CD4-positive, alpha-beta T cell (primary cell): ENCODE results near the gene RIPK4. TPM values are rescaled to one million over a fixed set of nuclear protein-coding genes. Genes with fewer than 3 reads are reported as not detected.

Experiments used
- ATAC-seq: fragments of 200-7000 bp; cut with Tn5 transposase; one replicate; pipeline ENCODE4 v1.10.0; 2022; ENCODE audit warnings: mild to moderate bottlenecking; ENCODE audit not compliant: poor library complexity
- CTCF ChIA-PET: fragments of 350-600 bp; sonication (Branson Sonifier 250); formaldehyde crosslinking; loops from one replicate; lab custom pipeline; 2021; ENCODE audit warnings: antibody characterized with exemption, inconsistent platforms; lab: Charles Lee
- POLR2A ChIA-PET: fragments of 350-600 bp; sonication (Branson Sonifier 250); formaldehyde crosslinking; loops from one replicate; lab custom pipeline; 2021; ENCODE audit warnings: antibody characterized with exemption, inconsistent platforms; lab: Charles Lee
- DNase-seq, 14 experiments: peaks; one replicate each; pipeline ENCODE4 v3.0.0-alpha.2; 2013 to 2020; ENCODE audit warnings: mixed read lengths in 2 of 14
- H3K27ac ChIP-seq, 2 donors: one replicate each; pipeline versions ENCODE4 v1.5.1 to v1.7.0; 2013; ENCODE audit warnings: low read length in 2 of 2, low read depth in 1 of 2, mild to moderate bottlenecking in 1 of 2
- H3K27me3 ChIP-seq, 2 experiments: 1 replicate in 1 of 2; 2 replicates in 1 of 2; pipeline versions ENCODE4 v1.6.1 to v1.7.0; 2013; ENCODE audit warnings: low read length in 2 of 2, control low read depth in 1 of 2, mild to moderate bottlenecking in 1 of 2, moderate library complexity in 1 of 2; ENCODE audit not compliant: insufficient read depth in 2 of 2, control insufficient read depth in 1 of 2
- H3K36me3 ChIP-seq: one replicate; pipeline ENCODE4 v1.6.1; 2013; ENCODE audit warnings: low read length, control low read depth; ENCODE audit not compliant: insufficient read depth
- H3K4me1 ChIP-seq: one replicate; pipeline ENCODE4 v1.6.1; 2013; ENCODE audit warnings: low read length, control low read depth; ENCODE audit not compliant: insufficient read depth
- H3K4me3 ChIP-seq: one replicate; pipeline ENCODE4 v1.5.1; 2013; ENCODE audit warnings: mild to moderate bottlenecking, low read length, moderate library complexity
- H3K9me3 ChIP-seq, 2 experiments: 1 replicate in 1 of 2; 2 replicates in 1 of 2; pipeline versions ENCODE4 v1.6.1 to v1.7.0; 2013; ENCODE audit warnings: low read length in 2 of 2, mild to moderate bottlenecking in 2 of 2, control low read depth in 1 of 2, moderate library complexity in 1 of 2; ENCODE audit not compliant: control insufficient read depth in 1 of 2, insufficient read depth in 1 of 2
- H3K27ac Mint-ChIP-seq: one replicate; pipeline ENCODE4 v1.8.0; 2020; ENCODE audit warnings: mixed read lengths
- H3K27me3 Mint-ChIP-seq: one replicate; pipeline ENCODE4 v1.8.0; 2021; ENCODE audit warnings: mixed read lengths
- H3K36me3 Mint-ChIP-seq: one replicate; pipeline ENCODE4 v1.8.0; 2021; ENCODE audit warnings: low read depth, mixed read lengths
- H3K4me1 Mint-ChIP-seq: one replicate; pipeline ENCODE4 v1.8.0; 2021; ENCODE audit warnings: low read depth, mixed read lengths
- H3K4me3 Mint-ChIP-seq: one replicate; pipeline ENCODE4 v1.8.0; 2020; ENCODE audit warnings: mild to moderate bottlenecking, mixed read lengths
- H3K9me3 Mint-ChIP-seq: one replicate; pipeline ENCODE4 v1.8.0; 2020; ENCODE audit warnings: mixed read lengths
- CTCF ChIP-seq: fragments of 200-600 bp; IDR thresholded peaks from one replicate; pipeline ENCODE4 v1.8.0; 2022; ENCODE audit warnings: antibody characterized with exemption, mild to moderate bottlenecking
- intact Hi-C, 2 experiments: fragments of 100-400 bp; cut with DNase I in 1 of 2; cut with micrococcal nuclease in 1 of 2; formaldehyde crosslinking; loops; one replicate each; pipeline versions ENCODE4 v1.15.1 to v1.9.0; 2023 to 2025; cut with DNase I, micrococcal nuclease
- total RNA-seq, 174 experiments: library from RNA in 2 of 174; stranded (reverse) in 2 of 174; gene quantifications; one replicate each; pipeline ENCODE4 v1.2.3 and lab custom pipeline; 2021 to 2026

Gene RIPK4
- total RNA-seq, 2 experiments from 2014 or later = 2.5 to 3.0 TPM

GRCh38 chr21:41711416-41712007 is 55.3 kb downstream of the RIPK4 start:
- H3K27ac Mint-ChIP-seq = no peak overlapping the region
- ChIA-PET POLR2A (no interaction called here), CTCF (no interaction called here)
- intact Hi-C loops = no loop called here
- Histone ChIP-seq H3K27ac (no peak overlapping the region), H3K36me3 (no peaks in the 10 kb centered on the region), H3K27me3 (peaks cover 19 to 38% of the 10 kb centered on the region in 2 experiments), H3K4me3 (no peak overlapping the region), H3K9me3 (peaks cover 0 to 10% of the 10 kb centered on the region in 2 experiments), H3K4me1 (no peaks in the 10 kb centered on the region)
- no peaks in the 10 kb centered on the region for H3K4me1 Mint-ChIP-seq
- TF ChIP-seq CTCF = no peak
- ATAC-seq (no peak), DNase-seq (no peak)
- no peak overlapping the region for H3K4me3 Mint-ChIP-seq
- H3K36me3 Mint-ChIP-seq = no peaks in the 10 kb centered on the region
- no peaks in the 10 kb centered on the region for H3K9me3 Mint-ChIP-seq
- peaks cover 83% of the 10 kb centered on the region for H3K27me3 Mint-ChIP-seq

GRCh38 chr21:41710823-41711160 is 56.1 kb downstream of the RIPK4 start:
- Mint-ChIP-seq H3K27ac (no peak overlapping the region), H3K27me3 (peaks cover 77% of the 10 kb centered on the region), H3K9me3 (no peaks in the 10 kb centered on the region), H3K36me3 (no peaks in the 10 kb centered on the region), H3K4me1 (no peaks in the 10 kb centered on the region), H3K4me3 (no peak overlapping the region)
- peaks cover 0 to 17% of the 10 kb centered on the region in 2 experiments for H3K9me3 ChIP-seq
- no peak for TF ChIP-seq CTCF
- H3K27ac ChIP-seq = no peak overlapping the region
- H3K4me1 ChIP-seq = no peaks in the 10 kb centered on the region
- ATAC-seq (no peak), DNase-seq (no peak)
- H3K27me3 ChIP-seq = peaks cover 24 to 38% of the 10 kb centered on the region in 2 experiments
- intact Hi-C loops = no loop called here
- no peak overlapping the region for H3K4me3 ChIP-seq
- POLR2A ChIA-PET = no interaction called here
- CTCF ChIA-PET = no interaction called here
- no peaks in the 10 kb centered on the region for H3K36me3 ChIP-seq

- ChIA-PET CTCF (no interaction called here), POLR2A (no interaction called here)
- DNase-seq = no peak
- TF ChIP-seq CTCF = no peak
- peaks cover 22 to 38% of the 10 kb centered on the region in 2 experiments for H3K27me3 ChIP-seq
- no peaks in the 10 kb centered on the region for H3K36me3 ChIP-seq
- peaks cover 71% of the 10 kb centered on the region for H3K27me3 Mint-ChIP-seq
- peaks cover 0 to 19% of the 10 kb centered on the region in 2 experiments for H3K9me3 ChIP-seq
- H3K27ac ChIP-seq = no peak overlapping the region
- H3K4me3 ChIP-seq = no peak overlapping the region
- no peak overlapping the region for H3K4me3 Mint-ChIP-seq
- no peaks in the 10 kb centered on the region for H3K36me3 Mint-ChIP-seq
- no peak overlapping the region for H3K27ac Mint-ChIP-seq
- H3K9me3 Mint-ChIP-seq = no peaks in the 10 kb centered on the region
- intact Hi-C loops = no loop called here
- H3K4me1 ChIP-seq = no peaks in the 10 kb centered on the region
- H3K4me1 Mint-ChIP-seq = no peaks in the 10 kb centered on the region
- ATAC-seq = no peak
Measured at GRCh38 chr21:41709965-41710822, 56.7 kb downstream of the RIPK4 start.
